Muscle layer of duodenum (tissue), 2 donors: ENCODE results near the gene NUP98.

Experiments used
- H3K27ac ChIP-seq: one replicate; pipeline ENCODE4 v1.7.0; 2013; ENCODE audit warnings: mild to moderate bottlenecking, low read length
- H3K27me3 ChIP-seq: one replicate; pipeline ENCODE4 v1.7.0; 2013; ENCODE audit warnings: low read depth, mild to moderate bottlenecking, control low read depth, low read length
- H3K36me3 ChIP-seq, 2 donors: one replicate each; pipeline ENCODE4 v1.7.0; 2013; ENCODE audit warnings: low read length in 2 of 2, control low read depth in 1 of 2, mild to moderate bottlenecking in 1 of 2; ENCODE audit not compliant: insufficient read depth in 2 of 2, control insufficient read depth in 1 of 2
- H3K4me1 ChIP-seq, 2 donors: one replicate each; pipeline ENCODE4 v1.7.0; 2013; ENCODE audit warnings: low read length in 2 of 2, mild to moderate bottlenecking in 2 of 2, control low read depth in 1 of 2, moderate library complexity in 1 of 2; ENCODE audit not compliant: insufficient read depth in 2 of 2, control insufficient read depth in 1 of 2
- H3K4me3 ChIP-seq, 2 donors: one replicate each; pipeline ENCODE4 v1.7.0; 2013; ENCODE audit warnings: low read length in 2 of 2, low read depth in 1 of 2, mild to moderate bottlenecking in 1 of 2
- H3K9me3 ChIP-seq, 2 donors: one replicate each; pipeline ENCODE4 v1.7.0; 2013; ENCODE audit warnings: low read length in 2 of 2, control low read depth in 1 of 2, mild to moderate bottlenecking in 1 of 2; ENCODE audit not compliant: control insufficient read depth in 1 of 2
- donor health status: healthy.

The NUP98 gene

GRCh38 chr11:3835751-3836150, 38.4 kb upstream of the NUP98 start:
- H3K4me1 ChIP-seq = peaks cover 32 to 41% of the 10 kb centered on the region in 2 donors
- no peaks in the 10 kb centered on the region for H3K27me3 ChIP-seq
- H3K4me3 ChIP-seq = no peak overlapping the region
- peaks cover 0 to under 1% of the 10 kb centered on the region in 2 donors for H3K36me3 ChIP-seq
- H3K27ac ChIP-seq = peak overlapping the region; percentile 46
- no peaks in the 10 kb centered on the region for H3K9me3 ChIP-seq

- H3K27ac ChIP-seq = peak overlapping the region; percentile 46
- no peaks in the 10 kb centered on the region for H3K9me3 ChIP-seq
- no peak overlapping the region for H3K4me3 ChIP-seq
- H3K36me3 ChIP-seq = peaks cover 0 to 4% of the 10 kb centered on the region in 2 donors
- H3K27me3 ChIP-seq = no peaks in the 10 kb centered on the region
- peaks cover 32 to 40% of the 10 kb centered on the region in 2 donors for H3K4me1 ChIP-seq
Observed at GRCh38 chr11:3834664-3835461, 37.5 kb upstream of the NUP98 start.

GRCh38 chr11:3834349-3834663, 37.0 kb upstream of the NUP98 start:
- H3K36me3 ChIP-seq = peaks cover 0 to 7% of the 10 kb centered on the region in 2 donors

GRCh38 chr11:3833449-3833848, 36.1 kb upstream of the NUP98 start:
- Histone ChIP-seq H3K27ac (no peak overlapping the region), H3K27me3 (no peaks in the 10 kb centered on the region), H3K9me3 (no peaks in the 10 kb centered on the region), H3K36me3 (peaks cover 0 to 8% of the 10 kb centered on the region in 2 donors), H3K4me1 (peaks cover 27 to 32% of the 10 kb centered on the region in 2 donors), H3K4me3 (no peak overlapping the region)

More at GRCh38 chr11:3834349-3834663, 37.0 kb upstream of the NUP98 start:
- H3K9me3 ChIP-seq = no peaks in the 10 kb centered on the region
- H3K27me3 ChIP-seq = no peaks in the 10 kb centered on the region
- no peak overlapping the region for H3K27ac ChIP-seq
- H3K4me3 ChIP-seq = no peak overlapping the region
- H3K4me1 ChIP-seq = peaks cover 32 to 35% of the 10 kb centered on the region in 2 donors

- Histone ChIP-seq H3K36me3 (peaks cover 3 to 13% of the 10 kb centered on the region in 2 donors), H3K4me1 (peaks cover 21 to 32% of the 10 kb centered on the region in 2 donors), H3K4me3 (no peak overlapping the region), H3K27ac (no peak overlapping the region), H3K9me3 (no peaks in the 10 kb centered on the region), H3K27me3 (no peaks in the 10 kb centered on the region)
Observed at GRCh38 chr11:3832816-3833215, 35.5 kb upstream of the NUP98 start.

- peaks cover 15 to 25% of the 10 kb centered on the region in 2 donors for H3K36me3 ChIP-seq
- H3K4me3 ChIP-seq = no peak overlapping the region
- H3K9me3 ChIP-seq = no peaks in the 10 kb centered on the region
- H3K4me1 ChIP-seq = peaks cover 12 to 24% of the 10 kb centered on the region in 2 donors
- peak overlapping the region; percentile 39 for H3K27ac ChIP-seq
- no peaks in the 10 kb centered on the region for H3K27me3 ChIP-seq
Observed at GRCh38 chr11:3831378-3832239, 34.3 kb upstream of the NUP98 start.

GRCh38 chr11:3830730-3831129, 33.4 kb upstream of the NUP98 start:
- Histone ChIP-seq H3K4me1 (peaks cover 12 to 24% of the 10 kb centered on the region in 2 donors), H3K27me3 (no peaks in the 10 kb centered on the region), H3K9me3 (no peaks in the 10 kb centered on the region), H3K4me3 (no peak overlapping the region), H3K27ac (peak overlapping the region; percentile 39), H3K36me3 (peaks cover 23 to 32% of the 10 kb centered on the region in 2 donors)

GRCh38 chr11:3830088-3830487, 32.7 kb upstream of the NUP98 start:
- Histone ChIP-seq H3K4me1 (peaks cover 12 to 18% of the 10 kb centered on the region in 2 donors), H3K36me3 (peaks cover 23 to 34% of the 10 kb centered on the region in 2 donors), H3K4me3 (no peak overlapping the region), H3K9me3 (no peaks in the 10 kb centered on the region), H3K27me3 (no peaks in the 10 kb centered on the region), H3K27ac (no peak overlapping the region)

- H3K36me3 ChIP-seq = peaks cover 23 to 34% of the 10 kb centered on the region in 2 donors
- H3K27ac ChIP-seq = no peak overlapping the region
- no peaks in the 10 kb centered on the region for H3K9me3 ChIP-seq
- H3K4me1 ChIP-seq = peaks cover 4 to 8% of the 10 kb centered on the region in 2 donors
- H3K4me3 ChIP-seq = no peak overlapping the region
- no peaks in the 10 kb centered on the region for H3K27me3 ChIP-seq
Observed at GRCh38 chr11:3827434-3828186, 30.3 kb upstream of the NUP98 start.

GRCh38 chr11:3826721-3827120, 29.4 kb upstream of the NUP98 start:
- Histone ChIP-seq H3K36me3 (peaks cover 23 to 34% of the 10 kb centered on the region in 2 donors), H3K9me3 (no peaks in the 10 kb centered on the region), H3K4me1 (no peaks in the 10 kb centered on the region), H3K27me3 (no peaks in the 10 kb centered on the region), H3K4me3 (no peak overlapping the region), H3K27ac (no peak overlapping the region)
